GDM1 (cell line): ENCODE data around the gene KIF3C.

Experiments
- DNase-seq: peaks from one replicate; lab custom pipeline; 2025; lab: John Stamatoyannopoulos, UW

KIF3C gene

DNA sequence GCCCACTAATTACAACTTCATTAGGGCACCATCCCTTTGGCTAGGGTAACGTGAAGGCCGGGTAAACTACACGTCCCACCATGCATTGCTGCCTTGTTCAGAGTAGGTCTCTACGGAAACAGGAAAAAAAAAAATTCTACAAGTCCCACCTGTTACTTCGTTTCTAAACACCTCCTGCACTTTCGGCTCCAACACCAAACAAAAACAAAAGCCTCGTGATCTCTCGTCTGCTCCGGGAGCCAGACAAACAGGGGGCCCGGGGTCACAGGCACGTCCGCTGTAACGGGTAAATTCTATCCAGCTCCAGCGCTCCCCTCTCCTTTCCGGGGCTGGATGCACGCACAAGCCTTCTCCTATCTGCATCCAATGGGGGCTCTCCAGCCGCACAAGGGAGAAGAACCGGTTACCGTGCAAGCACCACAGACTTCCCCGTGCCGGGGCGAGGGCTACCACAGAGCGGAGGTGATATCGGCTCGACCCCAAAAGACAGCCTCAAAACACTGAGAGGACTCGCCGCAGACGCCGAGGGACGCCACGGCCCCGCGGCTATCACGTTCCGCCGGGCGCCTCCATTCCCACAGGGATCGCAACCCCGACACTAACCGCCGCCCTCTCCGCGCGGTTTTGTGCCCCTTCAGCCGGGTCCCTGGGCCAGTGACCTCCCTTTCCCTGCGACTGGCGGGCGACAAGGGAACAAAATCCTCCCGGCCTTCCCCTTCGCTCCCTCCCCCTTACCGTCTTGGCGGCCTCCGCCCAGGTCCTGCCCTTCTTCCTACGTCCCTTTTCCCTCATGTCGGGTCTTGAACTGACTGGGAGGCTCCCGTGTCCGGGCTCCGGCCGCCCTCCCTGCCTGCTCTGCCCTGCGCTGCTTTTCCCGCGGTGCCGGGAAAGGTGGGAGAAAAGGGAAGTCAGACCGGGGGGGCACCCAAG, 104.6 kb downstream of the KIF3C start:
- DNase-seq: peak; percentile 42
